Stimulated activated CD8-positive, alpha-beta memory T cell treated with anti-CD3 and anti-CD28 coated beads, Interleukin-7, amount 100 ng/mL, for 4 hours (primary cell): ENCODE measurements around the gene RNF39.

Experiments used
- DNase-seq, 2 donors: peaks; one replicate each; pipeline ENCODE4 v3.0.0-alpha.2; 2020; ENCODE audit warnings: low read depth in 2 of 2

RNF39 gene

DNA sequence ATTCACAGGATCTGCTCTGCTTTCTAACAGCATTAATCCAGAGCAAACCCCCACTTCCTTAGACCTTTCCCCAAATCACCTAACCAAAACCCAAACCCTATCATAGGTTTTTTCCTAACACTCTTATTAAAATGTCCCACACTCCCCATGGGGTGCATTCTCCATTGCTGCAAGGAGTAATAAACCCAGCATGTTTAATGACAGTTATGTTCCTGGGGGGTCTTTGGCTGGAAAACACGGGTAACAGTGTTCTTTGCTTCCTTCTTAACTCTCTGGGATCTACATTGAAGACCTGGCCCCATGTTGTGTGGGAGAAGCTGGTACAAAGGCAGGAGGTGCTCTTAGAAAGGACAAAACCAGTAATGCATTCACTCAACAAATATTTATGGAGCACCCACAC is 21.3 kb upstream of the RNF39 start:
- no peak for DNase-seq

GRCh38 chr6:30093951-30094661 is 18.5 kb upstream of the RNF39 start:
- no peak for DNase-seq

GRCh38 chr6:30092852-30093543 is 17.4 kb upstream of the RNF39 start:
- DNase-seq: no peak

DNA sequence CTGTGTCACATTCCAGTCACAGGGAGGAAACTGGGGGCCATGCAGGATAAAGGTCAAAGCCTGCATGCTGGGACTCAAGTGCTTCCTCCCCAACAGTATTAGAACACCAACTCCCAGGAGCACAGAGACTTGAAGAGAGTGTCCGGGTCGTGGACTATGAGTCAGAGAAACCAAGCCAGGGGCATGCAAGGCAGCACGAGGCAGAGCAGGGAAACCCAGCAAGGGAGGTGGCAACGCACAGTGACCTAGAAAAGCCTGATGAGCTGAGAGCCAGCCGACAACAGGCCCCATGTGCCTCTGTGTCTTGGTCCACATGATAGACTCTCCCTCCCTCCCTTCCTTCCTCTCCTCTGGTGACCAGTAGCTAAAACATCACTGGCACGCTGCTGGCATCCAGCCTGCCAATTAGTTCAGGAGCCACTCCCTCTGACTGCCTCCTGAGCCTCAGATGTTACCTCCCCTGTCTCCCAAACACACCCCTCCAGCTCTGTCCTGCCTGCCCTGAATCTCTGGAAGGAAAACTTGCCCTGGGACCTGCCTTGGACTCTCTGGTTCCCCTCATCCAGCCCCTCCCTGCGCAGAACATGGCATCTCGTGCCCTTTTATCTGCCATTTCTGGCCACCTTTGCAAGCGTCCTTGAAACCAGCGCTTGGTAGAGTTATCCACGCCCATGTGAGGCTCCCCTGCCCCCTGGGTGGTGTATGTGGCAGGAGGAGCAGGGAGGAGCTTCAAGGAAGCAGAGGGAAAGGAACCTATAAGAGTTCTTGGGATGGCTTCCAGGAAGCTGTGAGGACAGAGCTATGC is 16.2 kb upstream of the RNF39 start:
- DNase-seq: no peak

- no peak for DNase-seq
Observed at GRCh38 chr6:30087876-30088275, 12.3 kb upstream of the RNF39 start.

DNA sequence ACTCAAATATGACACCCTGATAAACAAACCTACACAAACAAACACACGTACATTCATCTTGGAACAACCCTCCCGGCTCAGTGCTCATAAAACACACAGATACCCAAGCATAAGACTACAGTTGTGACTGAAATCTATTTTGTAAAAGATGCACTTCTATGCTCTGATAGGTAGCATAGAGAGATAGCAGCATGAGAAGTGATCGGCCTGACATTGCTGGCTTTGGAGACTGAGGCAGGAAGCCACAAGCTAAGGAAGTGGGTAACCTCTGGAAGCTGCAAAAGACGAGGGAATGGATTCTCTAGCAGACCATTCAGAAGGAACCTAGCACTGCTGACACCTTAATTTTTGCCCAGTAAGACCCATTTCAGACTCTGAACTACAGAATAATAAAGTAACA is 1.6 kb upstream of the RNF39 start:
- DNase-seq: no peak

GRCh38 chr6:30075790-30076732 is 492 bp upstream of the RNF39 start:
- no peak for DNase-seq

DNA sequence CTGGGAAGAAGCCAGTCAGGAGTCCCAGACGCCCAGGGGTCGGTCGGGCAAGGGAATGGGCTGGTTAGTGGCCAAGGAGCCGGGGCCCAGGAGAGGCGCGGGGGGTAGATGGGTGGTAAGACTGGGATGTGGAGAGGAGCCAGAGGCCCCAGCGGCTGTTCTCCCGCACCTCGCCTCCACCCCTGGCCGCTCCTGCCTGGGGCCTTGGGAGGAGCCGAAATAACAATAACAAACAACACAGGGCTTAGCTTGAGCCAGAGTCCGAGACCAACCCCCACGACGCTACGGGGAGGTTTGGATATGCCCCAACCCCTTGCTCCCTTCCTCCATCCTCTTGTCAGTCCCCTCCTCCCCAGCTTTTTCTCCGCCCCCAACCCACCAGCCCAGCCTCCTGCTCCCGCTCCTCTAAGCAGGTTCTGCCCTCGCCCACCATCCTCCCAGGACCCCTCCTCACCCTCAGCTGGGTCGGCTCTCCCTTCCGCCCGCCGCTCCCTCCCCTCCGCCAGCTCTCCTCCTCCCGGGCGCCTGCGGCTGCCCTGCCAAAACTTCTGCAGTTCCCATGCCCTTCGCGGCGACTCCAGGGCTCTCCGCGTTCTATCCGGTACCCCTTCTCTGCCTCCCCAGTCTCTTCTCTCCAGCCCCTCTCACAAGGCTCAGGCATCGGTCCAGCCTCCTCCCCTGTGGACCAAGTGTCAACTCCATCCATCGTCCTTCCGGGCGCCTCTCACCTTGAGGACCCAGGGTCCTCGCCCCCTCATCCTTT is 1.1 kb downstream of the RNF39 start:
- DNase-seq: no peak

- no peak for DNase-seq
Observed at GRCh38 chr6:30073489-30074235, 1.9 kb downstream of the RNF39 start.

- DNase-seq: no peak
Observed at GRCh38 chr6:30071858-30072257, 3.7 kb downstream of the RNF39 start.

GRCh38 chr6:30071081-30071818 is 4.3 kb downstream of the RNF39 start:
- DNase-seq: peak in 1 of 2 donors; percentile 11

DNA sequence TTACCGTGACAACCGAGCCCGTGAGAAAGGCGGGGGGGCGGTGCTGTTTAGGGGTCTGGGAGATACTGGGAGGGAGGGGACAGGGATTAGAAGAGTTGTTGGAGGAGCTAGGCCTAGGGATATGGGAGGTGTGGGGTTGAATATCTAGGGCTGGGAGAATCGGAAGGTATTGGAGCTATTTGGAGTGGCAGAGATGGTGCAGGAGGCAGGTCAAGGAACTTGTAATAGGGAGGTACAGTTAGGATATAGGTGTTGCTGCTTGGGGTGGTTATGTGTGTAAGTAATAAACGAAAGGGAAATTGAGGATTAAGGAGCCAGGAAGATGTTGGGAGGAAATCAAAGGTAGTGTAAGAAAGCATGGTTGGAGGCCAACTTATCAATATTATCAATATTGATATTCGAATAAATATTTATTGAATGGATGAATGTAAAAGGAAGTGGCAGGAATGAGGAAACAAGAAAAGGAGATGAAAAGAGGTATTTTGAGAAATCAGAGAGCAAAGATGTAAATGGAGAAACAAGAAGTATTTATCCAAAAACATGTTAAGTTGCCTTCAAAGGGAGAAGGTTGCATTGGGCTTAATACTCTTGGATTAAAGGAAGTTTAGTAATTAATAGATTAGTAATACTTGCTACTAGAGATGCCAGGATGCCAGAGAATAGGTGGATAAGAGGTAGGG is 8.0 kb downstream of the RNF39 start:
- no peak for DNase-seq

DNA sequence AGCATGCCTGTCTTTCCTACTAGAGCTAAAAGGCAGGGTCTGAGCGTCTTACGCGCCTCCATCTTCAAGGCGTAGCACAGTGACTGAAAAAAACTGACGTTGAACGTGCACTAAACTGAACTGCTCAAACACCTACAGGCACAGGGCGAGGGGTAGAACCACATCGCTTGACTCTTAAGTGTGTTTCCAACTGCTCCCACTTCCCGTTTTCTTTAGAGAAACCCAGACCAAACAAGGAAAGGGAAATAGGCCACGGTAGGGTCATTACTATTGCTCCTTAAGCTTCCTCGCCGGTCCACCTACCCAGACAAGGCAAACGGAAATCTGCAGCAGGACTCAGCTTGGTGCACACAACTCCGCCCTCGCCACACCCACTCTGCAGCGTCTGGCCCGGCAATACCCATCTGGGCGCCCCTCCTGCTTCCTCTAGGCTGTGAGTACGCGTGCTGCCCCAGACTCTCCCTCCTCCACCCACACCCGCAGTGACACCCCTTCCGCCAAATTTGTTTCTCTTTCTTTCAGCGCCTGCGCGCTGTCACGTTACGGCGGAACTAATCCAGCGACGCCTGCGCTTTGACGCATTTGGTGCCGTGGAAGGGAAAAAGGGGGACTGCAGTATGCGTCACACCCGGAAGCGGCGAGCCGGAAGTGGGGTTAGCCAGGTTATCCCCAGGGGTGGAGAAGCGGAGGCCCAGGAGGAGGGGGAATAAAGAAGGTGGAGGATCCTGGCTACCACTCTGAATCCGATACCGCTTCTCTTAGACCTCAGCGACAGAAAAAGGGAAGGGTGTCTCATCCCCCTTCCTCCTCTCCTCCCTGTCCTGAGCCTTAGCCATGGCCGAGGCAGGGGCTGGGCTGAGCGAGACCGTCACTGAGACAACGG is 8.8 kb downstream of the RNF39 start, which contains the start of gene PPP1R11:
Gene PPP1R11 (plus strand): TSS at position 622 of the 883 bp plus-strand sequence. CDS start 213 bp downstream, at position 835.
- peak; percentile 99 for DNase-seq

DNA sequence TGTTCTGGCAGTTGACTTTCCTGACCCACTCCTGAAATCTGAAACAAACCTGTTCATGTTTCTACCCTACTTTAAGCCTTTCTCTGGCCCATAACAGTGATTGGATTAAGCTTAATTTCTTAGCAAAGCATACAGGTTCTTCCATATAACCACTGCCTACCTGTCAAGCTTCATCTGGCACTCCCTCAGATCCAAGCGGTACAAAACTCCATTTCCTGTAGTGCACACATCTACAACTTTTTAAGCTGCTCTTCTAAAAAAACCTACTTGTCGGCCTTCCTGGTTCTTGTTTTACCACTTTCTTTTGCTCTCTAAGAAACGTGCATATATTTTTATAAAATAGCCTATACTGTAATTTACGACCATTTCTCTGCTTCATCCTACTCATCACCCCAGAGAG is 9.5 kb downstream of the RNF39 start:
- no peak for DNase-seq

DNA sequence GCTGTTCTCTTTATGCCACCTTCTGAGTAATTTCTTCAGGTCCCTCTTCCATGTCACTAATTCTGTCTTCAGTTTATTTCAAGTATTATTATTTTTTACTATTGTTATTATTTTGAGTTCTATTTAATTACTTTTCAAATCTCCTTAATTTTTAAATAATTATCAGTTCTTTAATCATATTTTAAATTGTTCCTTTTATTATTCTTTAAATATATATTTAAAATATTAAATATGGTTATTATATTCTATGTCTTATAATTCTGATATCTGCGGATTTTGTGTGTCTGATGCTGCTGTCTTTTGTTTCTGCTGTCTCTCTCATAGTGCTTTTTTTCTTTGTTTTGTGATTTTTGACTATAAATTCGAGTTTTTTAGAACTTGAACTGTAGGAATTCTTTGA is 12.3 kb downstream of the RNF39 start:
- DNase-seq: no peak

GRCh38 chr6:30062471-30063178 is 12.9 kb downstream of the RNF39 start:
- DNase-seq: no peak

DNA sequence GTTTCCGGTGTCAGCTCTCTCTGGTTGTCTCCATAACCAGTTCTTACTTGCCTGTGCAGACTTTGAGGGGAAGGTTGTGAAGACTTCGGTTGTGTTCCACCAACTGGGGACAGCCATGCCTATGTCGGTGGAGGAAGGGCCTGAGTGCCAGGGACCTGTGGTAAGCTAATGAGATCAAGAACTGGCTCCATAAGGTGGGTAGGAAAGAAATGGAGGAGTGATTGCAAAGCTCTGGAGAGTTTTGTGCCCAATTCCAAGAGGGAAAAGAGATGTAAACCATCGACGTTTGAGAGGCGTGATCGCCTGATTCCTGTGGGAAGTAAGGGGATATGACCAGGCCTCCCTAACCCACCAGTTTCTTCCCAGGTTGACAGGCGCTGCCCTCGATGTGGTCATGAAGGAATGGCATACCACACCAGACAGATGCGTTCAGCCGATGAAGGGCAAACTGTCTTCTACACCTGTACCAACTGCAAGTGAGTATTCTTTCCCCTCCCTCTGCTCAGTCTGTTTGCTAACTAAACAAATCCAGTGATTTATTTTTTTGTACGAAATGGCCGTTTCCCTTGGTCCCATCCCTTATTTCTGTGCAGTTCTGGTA is 13.6 kb downstream of the RNF39 start:
- DNase-seq: no peak
